Loucy (cell line): Measurements from ENCODE around the gene NAGS.

Experiments
- H2AFZ ChIP-seq: fragments of 200-600 bp; sonication (generic); 2 replicates; pipeline ENCODE4 v1.6.0; 2016; ENCODE audit warnings: antibody characterized with exemption, mild to moderate bottlenecking, low read length, moderate library complexity
- H3F3A ChIP-seq: fragments of 200-600 bp; 2 replicates; pipeline ENCODE4 v1.6.0; 2016; ENCODE audit warnings: antibody characterized with exemption, low read depth, mild to moderate bottlenecking
- H3K27me3 ChIP-seq: fragments of 200-600 bp; sonication (generic); 2 replicates; pipeline ENCODE4 v1.6.1; 2014; ENCODE audit warnings: low read length, mild to moderate bottlenecking; ENCODE audit not compliant: insufficient read depth, poor library complexity, severe bottlenecking
- H3K36me3 ChIP-seq: fragments of 200-600 bp; sonication (generic); 2 replicates; pipeline ENCODE4 v1.6.1; 2016; ENCODE audit warnings: low read length; ENCODE audit not compliant: insufficient read depth
- H3K4me1 ChIP-seq: fragments of 200-600 bp; sonication (generic); 2 replicates; pipeline ENCODE4 v1.5.1; 2014; ENCODE audit warnings: low read length, mild to moderate bottlenecking; ENCODE audit not compliant: insufficient read depth, poor library complexity, severe bottlenecking
- H3K4me2 ChIP-seq: fragments of 200-600 bp; sonication (generic); 2 replicates; pipeline ENCODE4 v1.6.0; 2014; ENCODE audit warnings: antibody characterized with exemption, low read length, low read depth, mild to moderate bottlenecking; ENCODE audit not compliant: poor library complexity, severe bottlenecking
- H3K4me3 ChIP-seq: fragments of 200-600 bp; sonication (generic); 2 replicates; pipeline ENCODE4 v1.5.1; 2014; ENCODE audit warnings: low read length, mild to moderate bottlenecking, mixed read lengths; ENCODE audit not compliant: poor library complexity, severe bottlenecking
- H3K79me2 ChIP-seq: fragments of 200-600 bp; sonication (generic); 2 replicates; pipeline ENCODE4 v1.6.1; 2014; ENCODE audit warnings: low read length; ENCODE audit not compliant: insufficient read depth
- H3K9ac ChIP-seq: fragments of 200-600 bp; sonication (generic); 2 replicates; pipeline ENCODE4 v1.6.0; 2014; ENCODE audit warnings: mild to moderate bottlenecking, low read depth, low read length, moderate library complexity; ENCODE audit not compliant: poor library complexity, severe bottlenecking
- H3K9me2 ChIP-seq: fragments of 200-600 bp; sonication (generic); replicated peaks from 2 replicates; pipeline ENCODE4 v1.6.1; 2016; ENCODE audit warnings: low read depth, low read length, mixed read lengths
- H3K9me3 ChIP-seq: fragments of 200-600 bp; sonication (generic); 2 replicates; pipeline ENCODE4 v1.6.1; 2014; ENCODE audit warnings: mild to moderate bottlenecking, antibody characterized with exemption, low read length, low read depth; ENCODE audit not compliant: insufficient read depth
- H4K20me1 ChIP-seq: fragments of 200-600 bp; sonication (generic); 2 replicates; pipeline ENCODE4 v1.6.0; 2014; ENCODE audit warnings: antibody characterized with exemption, low read length, mild to moderate bottlenecking; ENCODE audit not compliant: insufficient read depth, poor library complexity, severe bottlenecking
- EZH2phosphoT487 ChIP-seq: fragments of 200-600 bp; IDR thresholded peaks from 2 replicates; pipeline ENCODE4 v1.6.1; 2018; ENCODE audit warnings: antibody characterized with exemption, mild to moderate bottlenecking, moderate library complexity, borderline replicate concordance
- TF ChIP-seq, protein P1 (sequence below): fragments of 200-600 bp; sonication (generic); conservative IDR thresholded peaks from 2 replicates; pipeline ENCODE4 v1.5.1; 2014; ENCODE audit warnings: mild to moderate bottlenecking, antibody characterized with exemption, low read length

NAGS gene

DNA sequence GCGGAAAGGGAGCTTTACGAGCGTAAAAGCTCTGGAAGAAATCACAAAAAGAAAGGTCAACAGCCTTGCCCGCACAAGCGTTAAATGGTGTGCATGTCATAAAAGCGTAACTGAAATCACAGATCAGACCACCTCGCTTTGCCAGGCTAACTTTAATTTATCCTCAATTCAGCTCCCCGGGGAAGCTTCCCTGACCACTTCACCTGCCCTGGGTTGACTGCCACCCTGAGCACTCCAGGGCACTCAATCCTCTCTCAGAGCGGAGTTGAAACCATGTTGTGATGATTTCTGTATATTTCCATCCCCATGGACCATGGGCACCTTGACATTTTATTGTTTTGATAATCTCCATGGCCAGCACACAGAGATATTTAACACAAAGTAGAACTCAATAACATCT lies 16.1 kb upstream of the NAGS start:
- Histone ChIP-seq H3K9ac (no peak overlapping the region), H3K4me3 (no peak overlapping the region), H3K9me3 (no peaks in the 10 kb centered on the region), H3K79me2 (no peaks in the 10 kb centered on the region), H3K9me2 (no peaks in the 10 kb centered on the region), H3K36me3 (no peaks in the 10 kb centered on the region), H3F3A (no peaks in the 10 kb centered on the region), H3K4me1 (no peaks in the 10 kb centered on the region), H4K20me1 (no peaks in the 10 kb centered on the region), H3K4me2 (no peak overlapping the region), H3K27me3 (no peaks in the 10 kb centered on the region), H2AFZ (no peak overlapping the region)
- TF ChIP-seq, protein P1, sequence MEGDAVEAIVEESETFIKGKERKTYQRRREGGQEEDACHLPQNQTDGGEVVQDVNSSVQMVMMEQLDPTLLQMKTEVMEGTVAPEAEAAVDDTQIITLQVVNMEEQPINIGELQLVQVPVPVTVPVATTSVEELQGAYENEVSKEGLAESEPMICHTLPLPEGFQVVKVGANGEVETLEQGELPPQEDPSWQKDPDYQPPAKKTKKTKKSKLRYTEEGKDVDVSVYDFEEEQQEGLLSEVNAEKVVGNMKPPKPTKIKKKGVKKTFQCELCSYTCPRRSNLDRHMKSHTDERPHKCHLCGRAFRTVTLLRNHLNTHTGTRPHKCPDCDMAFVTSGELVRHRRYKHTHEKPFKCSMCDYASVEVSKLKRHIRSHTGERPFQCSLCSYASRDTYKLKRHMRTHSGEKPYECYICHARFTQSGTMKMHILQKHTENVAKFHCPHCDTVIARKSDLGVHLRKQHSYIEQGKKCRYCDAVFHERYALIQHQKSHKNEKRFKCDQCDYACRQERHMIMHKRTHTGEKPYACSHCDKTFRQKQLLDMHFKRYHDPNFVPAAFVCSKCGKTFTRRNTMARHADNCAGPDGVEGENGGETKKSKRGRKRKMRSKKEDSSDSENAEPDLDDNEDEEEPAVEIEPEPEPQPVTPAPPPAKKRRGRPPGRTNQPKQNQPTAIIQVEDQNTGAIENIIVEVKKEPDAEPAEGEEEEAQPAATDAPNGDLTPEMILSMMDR = no peak
- no peak for TF ChIP-seq EZH2phosphoT487

DNA sequence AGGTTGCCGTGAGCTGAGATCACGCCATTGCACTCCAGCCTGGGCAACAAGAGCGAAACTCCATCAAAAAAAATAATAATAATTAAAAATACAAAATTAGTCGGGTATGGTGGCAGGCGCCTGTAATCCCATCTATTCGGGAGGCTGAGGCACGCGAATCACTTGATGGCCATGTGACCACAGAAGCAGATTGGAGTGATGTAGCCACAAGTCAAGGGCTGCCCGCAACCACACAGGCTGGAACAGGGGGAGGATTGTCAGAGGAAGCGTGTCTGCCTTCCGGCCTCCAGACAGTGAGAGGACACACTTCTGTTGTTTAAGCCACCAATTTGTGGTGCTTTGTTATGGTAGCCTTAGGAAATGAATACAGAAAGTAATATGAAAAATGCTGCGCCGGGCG lies 11.8 kb upstream of the NAGS start:
- Histone ChIP-seq H3K36me3 (no peaks in the 10 kb centered on the region), H3K79me2 (no peaks in the 10 kb centered on the region), H3K9ac (no peak overlapping the region), H3K9me2 (no peaks in the 10 kb centered on the region), H3K9me3 (no peaks in the 10 kb centered on the region), H3K4me2 (no peak overlapping the region), H3F3A (no peaks in the 10 kb centered on the region), H3K4me3 (no peak overlapping the region), H3K4me1 (no peaks in the 10 kb centered on the region), H4K20me1 (no peaks in the 10 kb centered on the region), H2AFZ (no peak overlapping the region), H3K27me3 (no peaks in the 10 kb centered on the region)
- TF ChIP-seq, protein P1 = no peak
- no peak for TF ChIP-seq EZH2phosphoT487

DNA sequence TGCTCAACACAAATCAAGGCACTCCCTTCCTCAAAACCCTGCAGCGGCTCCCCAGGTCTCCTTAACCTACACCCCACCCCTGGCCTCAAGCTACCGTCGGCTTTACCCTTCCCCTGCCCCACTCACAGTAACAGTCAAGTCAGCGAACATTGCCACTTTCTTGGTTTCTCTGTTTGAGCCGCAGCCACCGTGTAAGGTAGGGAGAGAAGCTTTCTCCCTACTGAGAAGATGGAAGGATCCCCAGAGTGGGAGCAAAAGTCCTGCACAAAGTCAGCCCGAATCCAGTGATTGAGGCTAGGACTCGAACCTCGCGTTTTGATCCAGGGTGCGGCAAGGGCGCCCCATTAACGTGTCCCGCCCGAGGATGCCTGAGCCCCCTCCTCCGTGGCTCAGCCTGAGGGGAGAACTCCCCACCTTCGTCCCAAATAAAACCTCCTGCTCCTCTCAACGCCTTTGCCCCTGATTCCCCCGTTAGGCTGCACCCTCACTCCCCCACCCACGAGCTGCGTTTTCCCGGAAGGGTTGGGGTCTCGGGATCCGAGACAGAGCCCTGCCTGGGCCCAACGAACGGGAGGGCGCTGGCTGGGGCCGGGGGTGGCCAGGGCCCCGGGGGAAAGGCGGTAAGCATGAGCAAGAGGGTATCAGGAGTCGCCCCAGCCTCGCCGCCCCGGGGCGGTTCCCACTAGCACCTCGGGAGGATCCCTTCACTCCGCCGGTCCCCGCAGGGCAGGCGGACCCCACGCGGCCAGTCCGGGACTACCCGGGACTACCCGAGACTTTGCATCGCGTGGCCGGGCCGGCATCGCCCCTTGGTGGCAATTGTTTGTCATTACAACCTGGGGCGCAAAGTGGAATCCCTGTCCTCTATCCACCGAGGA lies 9.9 kb upstream of the NAGS start:
- no peak for TF ChIP-seq EZH2phosphoT487
- TF ChIP-seq, protein P1 = peak; percentile 91

More for the DNA sequence above, 9.9 kb upstream of the NAGS start:
- H3F3A ChIP-seq = no peaks in the 10 kb centered on the region
- H3K79me2 ChIP-seq = no peaks in the 10 kb centered on the region
- no peaks in the 10 kb centered on the region for H3K4me1 ChIP-seq
- peak overlapping the region; percentile 44 for H3K4me2 ChIP-seq
- H3K36me3 ChIP-seq = no peaks in the 10 kb centered on the region
- H3K4me3 ChIP-seq = no peak overlapping the region
- H3K27me3 ChIP-seq = no peaks in the 10 kb centered on the region
- no peaks in the 10 kb centered on the region for H3K9me2 ChIP-seq
- no peak overlapping the region for H3K9ac ChIP-seq
- peak overlapping the region; percentile 62 for H2AFZ ChIP-seq
- H4K20me1 ChIP-seq = no peaks in the 10 kb centered on the region
- H3K9me3 ChIP-seq = no peaks in the 10 kb centered on the region
